ENCODE data around the gene FHOD3.

FHOD3 gene

DNA sequence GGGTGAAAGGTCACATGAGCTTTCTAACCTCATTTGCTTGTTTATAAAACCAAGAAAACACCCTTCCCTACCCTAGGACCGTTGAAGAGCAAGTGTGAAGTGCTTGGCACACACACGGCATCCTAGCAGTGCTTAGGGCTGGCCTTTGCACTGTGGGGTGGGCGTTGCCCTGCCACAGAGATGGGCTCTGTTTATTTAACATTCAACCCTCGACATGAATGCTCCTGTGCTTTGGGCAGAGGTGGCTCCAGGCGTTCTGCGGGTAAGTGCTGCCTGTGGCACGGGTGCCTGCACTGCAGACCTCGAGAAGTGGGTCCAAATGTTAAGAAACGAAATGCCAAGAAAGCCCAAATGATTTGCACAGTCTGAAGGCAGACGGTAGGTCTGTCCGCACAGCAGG is 170.1 kb downstream of the FHOD3 start:
- Histone ChIP-seq H3K27ac (ENCODE audit: low read length) (no peak overlapping the region), H3K4me1 (ENCODE audit: control insufficient read depth in 1 of 2, insufficient read depth in 2 of 2, low read length in 2 of 2) (no peaks in the 10 kb centered on the region), H3K36me3 (ENCODE audit: control insufficient read depth in 1 of 2, insufficient read depth in 2 of 2, low read length in 2 of 2) (no peaks in the 10 kb centered on the region), H3K9me3 (ENCODE audit: control insufficient read depth in 1 of 2, low read length in 2 of 2) (no peaks in the 10 kb centered on the region), H3K4me3 (ENCODE audit: low read depth in 1 of 2, low read length in 2 of 2) (no peak overlapping the region), H3K27me3 (ENCODE audit: low read depth, low read length) (no peaks in the 10 kb centered on the region)

GRCh38 chr18:36468161-36468560 is 170.6 kb downstream of the FHOD3 start:
- Histone ChIP-seq H3K4me3 (ENCODE audit: low read depth in 1 of 2, low read length in 2 of 2) (no peak overlapping the region), H3K27ac (ENCODE audit: low read length) (no peak overlapping the region), H3K4me1 (ENCODE audit: control insufficient read depth in 1 of 2, insufficient read depth in 2 of 2, low read length in 2 of 2) (no peaks in the 10 kb centered on the region), H3K27me3 (ENCODE audit: low read depth, low read length) (no peaks in the 10 kb centered on the region), H3K36me3 (ENCODE audit: control insufficient read depth in 1 of 2, insufficient read depth in 2 of 2, low read length in 2 of 2) (no peaks in the 10 kb centered on the region), H3K9me3 (ENCODE audit: control insufficient read depth in 1 of 2, low read length in 2 of 2) (no peaks in the 10 kb centered on the region)

- Histone ChIP-seq H3K9me3 (ENCODE audit: control insufficient read depth in 1 of 2, low read length in 2 of 2) (no peaks in the 10 kb centered on the region), H3K27me3 (ENCODE audit: low read depth, low read length) (no peaks in the 10 kb centered on the region), H3K4me1 (ENCODE audit: control insufficient read depth in 1 of 2, insufficient read depth in 2 of 2, low read length in 2 of 2) (no peaks in the 10 kb centered on the region), H3K36me3 (ENCODE audit: control insufficient read depth in 1 of 2, insufficient read depth in 2 of 2, low read length in 2 of 2) (no peaks in the 10 kb centered on the region), H3K27ac (ENCODE audit: low read length) (no peak overlapping the region), H3K4me3 (ENCODE audit: low read depth in 1 of 2, low read length in 2 of 2) (no peak overlapping the region)
Measured at GRCh38 chr18:36469461-36469860, 171.9 kb downstream of the FHOD3 start.

GRCh38 chr18:36470896-36471295 is 173.4 kb downstream of the FHOD3 start:
- H3K9me3 ChIP-seq (ENCODE audit: control insufficient read depth in 1 of 2, low read length in 2 of 2), result no peaks in the 10 kb centered on the region
- H3K27me3 ChIP-seq (ENCODE audit: low read depth, low read length), result no peaks in the 10 kb centered on the region
- H3K36me3 ChIP-seq (ENCODE audit: control insufficient read depth in 1 of 2, insufficient read depth in 2 of 2, low read length in 2 of 2), result no peaks in the 10 kb centered on the region
- no peaks in the 10 kb centered on the region for H3K4me1 ChIP-seq (ENCODE audit: control insufficient read depth in 1 of 2, insufficient read depth in 2 of 2, low read length in 2 of 2)
- no peak overlapping the region for H3K27ac ChIP-seq (ENCODE audit: low read length)
- no peak overlapping the region for H3K4me3 ChIP-seq (ENCODE audit: low read depth in 1 of 2, low read length in 2 of 2)

DNA sequence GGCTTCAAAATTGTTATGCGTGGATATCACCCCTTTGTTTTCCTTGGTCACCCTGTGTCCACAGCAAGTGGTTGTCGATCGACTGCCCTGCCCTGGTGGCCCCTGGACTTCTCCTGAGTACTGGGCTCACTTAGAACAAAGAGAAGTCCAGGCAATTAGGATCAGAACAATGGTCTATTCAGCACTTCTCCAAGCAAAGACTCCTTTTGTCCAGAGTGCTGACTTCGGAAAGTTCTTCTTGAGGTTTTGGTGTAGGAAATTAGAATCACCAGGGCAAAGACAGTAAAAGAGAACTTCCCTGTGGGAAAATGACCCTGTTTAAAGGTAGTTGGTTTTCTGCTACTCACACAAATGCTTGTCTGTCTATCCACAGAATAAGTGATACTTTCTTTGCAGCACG is 173.9 kb downstream of the FHOD3 start:
- H3K27me3 ChIP-seq (ENCODE audit: low read depth, low read length), result no peaks in the 10 kb centered on the region
- no peak overlapping the region for H3K4me3 ChIP-seq (ENCODE audit: low read depth in 1 of 2, low read length in 2 of 2)
- H3K36me3 ChIP-seq (ENCODE audit: control insufficient read depth in 1 of 2, insufficient read depth in 2 of 2, low read length in 2 of 2), result no peaks in the 10 kb centered on the region
- H3K27ac ChIP-seq (ENCODE audit: low read length), result no peak overlapping the region
- no peaks in the 10 kb centered on the region for H3K9me3 ChIP-seq (ENCODE audit: control insufficient read depth in 1 of 2, low read length in 2 of 2)
- H3K4me1 ChIP-seq (ENCODE audit: control insufficient read depth in 1 of 2, insufficient read depth in 2 of 2, low read length in 2 of 2), result no peaks in the 10 kb centered on the region

GRCh38 chr18:36476433-36476832 is 178.9 kb downstream of the FHOD3 start:
- H3K27ac ChIP-seq (ENCODE audit: low read length), result no peak overlapping the region
- H3K4me1 ChIP-seq (ENCODE audit: control insufficient read depth in 1 of 2, insufficient read depth in 2 of 2, low read length in 2 of 2), result no peaks in the 10 kb centered on the region
- no peaks in the 10 kb centered on the region for H3K27me3 ChIP-seq (ENCODE audit: low read depth, low read length)
- H3K9me3 ChIP-seq (ENCODE audit: control insufficient read depth in 1 of 2, low read length in 2 of 2), result no peaks in the 10 kb centered on the region
- H3K36me3 ChIP-seq (ENCODE audit: control insufficient read depth in 1 of 2, insufficient read depth in 2 of 2, low read length in 2 of 2), result no peaks in the 10 kb centered on the region
- no peak overlapping the region for H3K4me3 ChIP-seq (ENCODE audit: low read depth in 1 of 2, low read length in 2 of 2)

GRCh38 chr18:36477776-36478175 is 180.3 kb downstream of the FHOD3 start:
- Histone ChIP-seq H3K27ac (ENCODE audit: low read length) (no peak overlapping the region), H3K36me3 (ENCODE audit: control insufficient read depth in 1 of 2, insufficient read depth in 2 of 2, low read length in 2 of 2) (no peaks in the 10 kb centered on the region), H3K4me3 (ENCODE audit: low read depth in 1 of 2, low read length in 2 of 2) (no peak overlapping the region), H3K4me1 (ENCODE audit: control insufficient read depth in 1 of 2, insufficient read depth in 2 of 2, low read length in 2 of 2) (no peaks in the 10 kb centered on the region), H3K27me3 (ENCODE audit: low read depth, low read length) (no peaks in the 10 kb centered on the region), H3K9me3 (ENCODE audit: control insufficient read depth in 1 of 2, low read length in 2 of 2) (no peaks in the 10 kb centered on the region)

- H3K36me3 ChIP-seq (ENCODE audit: control insufficient read depth in 1 of 2, insufficient read depth in 2 of 2, low read length in 2 of 2), result no peaks in the 10 kb centered on the region
- no peak overlapping the region for H3K4me3 ChIP-seq (ENCODE audit: low read depth in 1 of 2, low read length in 2 of 2)
- H3K27me3 ChIP-seq (ENCODE audit: low read depth, low read length), result no peaks in the 10 kb centered on the region
- H3K27ac ChIP-seq (ENCODE audit: low read length), result no peak overlapping the region
- H3K9me3 ChIP-seq (ENCODE audit: control insufficient read depth in 1 of 2, low read length in 2 of 2), result no peaks in the 10 kb centered on the region
- no peaks in the 10 kb centered on the region for H3K4me1 ChIP-seq (ENCODE audit: control insufficient read depth in 1 of 2, insufficient read depth in 2 of 2, low read length in 2 of 2)
Measured at GRCh38 chr18:36481201-36481657, 183.7 kb downstream of the FHOD3 start.

GRCh38 chr18:36481935-36482334 is 184.4 kb downstream of the FHOD3 start:
- H3K4me1 ChIP-seq (ENCODE audit: control insufficient read depth in 1 of 2, insufficient read depth in 2 of 2, low read length in 2 of 2), result no peaks in the 10 kb centered on the region
- no peaks in the 10 kb centered on the region for H3K36me3 ChIP-seq (ENCODE audit: control insufficient read depth in 1 of 2, insufficient read depth in 2 of 2, low read length in 2 of 2)
- H3K4me3 ChIP-seq (ENCODE audit: low read depth in 1 of 2, low read length in 2 of 2), result no peak overlapping the region
- H3K9me3 ChIP-seq (ENCODE audit: control insufficient read depth in 1 of 2, low read length in 2 of 2), result no peaks in the 10 kb centered on the region
- H3K27me3 ChIP-seq (ENCODE audit: low read depth, low read length), result no peaks in the 10 kb centered on the region
- H3K27ac ChIP-seq (ENCODE audit: low read length), result no peak overlapping the region

- Histone ChIP-seq H3K27ac (ENCODE audit: low read length) (no peak overlapping the region), H3K36me3 (ENCODE audit: control insufficient read depth in 1 of 2, insufficient read depth in 2 of 2, low read length in 2 of 2) (no peaks in the 10 kb centered on the region), H3K4me3 (ENCODE audit: low read depth in 1 of 2, low read length in 2 of 2) (no peak overlapping the region), H3K9me3 (ENCODE audit: control insufficient read depth in 1 of 2, low read length in 2 of 2) (no peaks in the 10 kb centered on the region), H3K4me1 (ENCODE audit: control insufficient read depth in 1 of 2, insufficient read depth in 2 of 2, low read length in 2 of 2) (no peaks in the 10 kb centered on the region), H3K27me3 (ENCODE audit: low read depth, low read length) (no peaks in the 10 kb centered on the region)
Measured at GRCh38 chr18:36484591-36484990, 187.1 kb downstream of the FHOD3 start.

DNA sequence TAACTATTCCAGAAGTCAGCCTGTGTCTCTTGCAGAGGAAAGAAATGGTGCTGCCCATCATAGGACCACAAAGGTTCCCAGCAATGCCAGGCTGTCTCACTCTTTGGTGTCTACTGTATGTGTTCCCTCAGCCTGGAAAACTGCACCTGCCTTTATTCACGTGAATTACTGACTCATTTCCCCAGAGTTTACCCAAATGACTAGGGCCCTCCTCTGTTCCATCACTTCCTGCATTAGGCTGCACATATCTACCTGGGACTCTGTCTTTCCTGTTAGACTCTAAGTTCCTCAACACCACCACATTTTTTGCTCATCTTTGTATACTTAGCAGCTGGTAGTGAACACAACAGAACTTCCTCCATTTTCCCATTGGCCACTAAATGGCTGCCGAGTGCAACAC is 188.3 kb downstream of the FHOD3 start:
- Histone ChIP-seq H3K9me3 (ENCODE audit: control insufficient read depth in 1 of 2, low read length in 2 of 2) (no peaks in the 10 kb centered on the region), H3K27me3 (ENCODE audit: low read depth, low read length) (no peaks in the 10 kb centered on the region), H3K36me3 (ENCODE audit: control insufficient read depth in 1 of 2, insufficient read depth in 2 of 2, low read length in 2 of 2) (no peaks in the 10 kb centered on the region), H3K4me1 (ENCODE audit: control insufficient read depth in 1 of 2, insufficient read depth in 2 of 2, low read length in 2 of 2) (no peaks in the 10 kb centered on the region), H3K27ac (ENCODE audit: low read length) (no peak overlapping the region), H3K4me3 (ENCODE audit: low read depth in 1 of 2, low read length in 2 of 2) (no peak overlapping the region)

GRCh38 chr18:36488131-36488530 is 190.6 kb downstream of the FHOD3 start:
- no peaks in the 10 kb centered on the region for H3K9me3 ChIP-seq (ENCODE audit: control insufficient read depth in 1 of 2, low read length in 2 of 2)
- no peaks in the 10 kb centered on the region for H3K36me3 ChIP-seq (ENCODE audit: control insufficient read depth in 1 of 2, insufficient read depth in 2 of 2, low read length in 2 of 2)
- no peaks in the 10 kb centered on the region for H3K27me3 ChIP-seq (ENCODE audit: low read depth, low read length)
- H3K27ac ChIP-seq (ENCODE audit: low read length), result no peak overlapping the region
- H3K4me1 ChIP-seq (ENCODE audit: control insufficient read depth in 1 of 2, insufficient read depth in 2 of 2, low read length in 2 of 2), result no peaks in the 10 kb centered on the region
- H3K4me3 ChIP-seq (ENCODE audit: low read depth in 1 of 2, low read length in 2 of 2), result no peak overlapping the region
